Measurements from ENCODE around the gene MAP2K4. TPM values are rescaled to one million over a fixed set of nuclear protein-coding genes. Genes with fewer than 3 reads are reported as not detected.

The MAP2K4 gene
- total RNA-seq, 4 donors from 2014 or later = 29.8 to 58.6 (median 30.2) TPM

DNA sequence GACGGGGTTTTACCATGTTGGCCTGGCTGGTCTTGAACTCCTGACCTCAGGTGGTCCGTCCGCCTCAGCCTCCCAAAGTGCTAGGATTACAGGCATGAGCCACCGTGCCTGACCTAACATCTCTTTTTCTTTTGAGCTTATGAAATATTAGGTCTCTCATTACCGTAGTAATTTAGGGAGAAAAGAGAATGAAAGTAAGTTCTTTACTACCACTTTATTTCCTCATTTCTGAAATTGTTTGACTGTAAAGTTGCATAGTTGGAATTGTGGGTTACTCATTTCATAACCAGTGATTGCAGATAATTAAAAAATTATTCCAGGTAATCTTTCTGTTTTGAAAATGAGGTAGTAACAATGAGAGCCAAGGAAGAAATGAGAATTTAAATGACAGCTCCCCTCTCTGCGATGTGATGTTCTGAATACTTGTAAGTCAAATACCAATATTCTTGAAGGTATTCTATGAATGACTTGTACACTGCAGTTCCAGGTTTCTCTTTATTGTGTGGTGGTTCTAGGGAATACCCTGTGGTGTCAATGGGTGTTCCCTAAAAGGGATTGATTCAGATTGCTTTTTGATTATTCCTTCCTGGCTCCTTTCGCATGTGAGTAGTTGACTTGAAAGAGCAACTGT lies 28.3 kb downstream of the MAP2K4 start:
- no peak for TF ChIP-seq POLR2A (IDR thresholded peaks at IDR 0.05)
- TF ChIP-seq, protein P1, sequence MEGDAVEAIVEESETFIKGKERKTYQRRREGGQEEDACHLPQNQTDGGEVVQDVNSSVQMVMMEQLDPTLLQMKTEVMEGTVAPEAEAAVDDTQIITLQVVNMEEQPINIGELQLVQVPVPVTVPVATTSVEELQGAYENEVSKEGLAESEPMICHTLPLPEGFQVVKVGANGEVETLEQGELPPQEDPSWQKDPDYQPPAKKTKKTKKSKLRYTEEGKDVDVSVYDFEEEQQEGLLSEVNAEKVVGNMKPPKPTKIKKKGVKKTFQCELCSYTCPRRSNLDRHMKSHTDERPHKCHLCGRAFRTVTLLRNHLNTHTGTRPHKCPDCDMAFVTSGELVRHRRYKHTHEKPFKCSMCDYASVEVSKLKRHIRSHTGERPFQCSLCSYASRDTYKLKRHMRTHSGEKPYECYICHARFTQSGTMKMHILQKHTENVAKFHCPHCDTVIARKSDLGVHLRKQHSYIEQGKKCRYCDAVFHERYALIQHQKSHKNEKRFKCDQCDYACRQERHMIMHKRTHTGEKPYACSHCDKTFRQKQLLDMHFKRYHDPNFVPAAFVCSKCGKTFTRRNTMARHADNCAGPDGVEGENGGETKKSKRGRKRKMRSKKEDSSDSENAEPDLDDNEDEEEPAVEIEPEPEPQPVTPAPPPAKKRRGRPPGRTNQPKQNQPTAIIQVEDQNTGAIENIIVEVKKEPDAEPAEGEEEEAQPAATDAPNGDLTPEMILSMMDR (IDR thresholded peaks at IDR 0.05 in 4 of 5, conservative IDR thresholded peaks at IDR 0.05 in 1 of 5) = no peak
- Histone ChIP-seq H3K36me3 (no peaks in the 10 kb centered on the region), H3K27me3 (no peaks in the 10 kb centered on the region), H3K4me3 (no peak overlapping the region), H3K4me1 (peaks cover 42 to 76% of the 10 kb centered on the region in 2 donors), H3K27ac (peak overlapping the region in 1 of 4 donors; percentile 65), H3K9me3 (no peaks in the 10 kb centered on the region)
- no peak for DNase-seq
- no peak for ATAC-seq
- in situ Hi-C loops (cut with MboI; ENCODE audit: low sequenced_read_pairs in 4 of 4) (no loop called here), intact Hi-C loops (cut with DNase I; ENCODE audit: low total_unique reads) (no loop called here)

DNA sequence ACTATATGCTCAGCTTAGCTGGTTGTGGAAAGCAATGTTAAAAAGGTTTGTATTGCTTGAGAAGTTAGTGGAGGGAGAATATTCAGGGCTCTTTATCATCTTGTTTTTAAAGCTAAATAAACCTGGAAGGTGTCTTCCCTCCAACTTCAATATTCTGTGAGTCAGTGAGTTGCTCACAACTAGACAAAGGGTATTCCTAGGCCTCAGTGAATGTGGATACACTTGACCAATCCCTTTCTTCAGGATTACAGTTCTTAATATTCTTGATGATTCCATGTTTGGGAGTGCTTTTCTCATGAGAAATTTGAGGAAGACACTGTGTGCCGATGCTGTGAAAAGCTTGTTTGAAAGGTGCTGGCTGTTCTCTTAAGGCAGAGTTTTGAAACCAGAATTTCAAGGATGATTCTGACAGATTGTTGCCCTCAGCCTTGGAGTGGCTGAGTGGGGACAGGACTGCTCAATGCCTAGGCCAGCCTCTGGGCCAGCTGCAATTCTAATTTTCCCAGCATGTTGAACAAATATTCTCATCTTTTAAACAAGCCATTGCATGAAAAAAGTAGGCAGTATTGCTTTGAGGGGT lies 30.1 kb downstream of the MAP2K4 start:
- DNase-seq = no peak
- Histone ChIP-seq H3K9me3 (no peaks in the 10 kb centered on the region), H3K4me3 (no peak overlapping the region), H3K27ac (peak overlapping the region in 3 of 4 donors; percentile 1 to 65 (median 36)), H3K4me1 (peaks cover 44 to 70% of the 10 kb centered on the region in 2 donors), H3K36me3 (no peaks in the 10 kb centered on the region), H3K27me3 (no peaks in the 10 kb centered on the region)
- intact Hi-C loops (cut with DNase I; ENCODE audit: low total_unique reads) = no loop called here
- no peak for TF ChIP-seq POLR2A (IDR thresholded peaks at IDR 0.05)
- TF ChIP-seq, protein P1 (IDR thresholded peaks at IDR 0.05 in 4 of 5, conservative IDR thresholded peaks at IDR 0.05 in 1 of 5) = no peak
- peak; percentile 44 to 78 for ATAC-seq
- in situ Hi-C loops (cut with MboI; ENCODE audit: low sequenced_read_pairs in 4 of 4) = no loop called here

DNA sequence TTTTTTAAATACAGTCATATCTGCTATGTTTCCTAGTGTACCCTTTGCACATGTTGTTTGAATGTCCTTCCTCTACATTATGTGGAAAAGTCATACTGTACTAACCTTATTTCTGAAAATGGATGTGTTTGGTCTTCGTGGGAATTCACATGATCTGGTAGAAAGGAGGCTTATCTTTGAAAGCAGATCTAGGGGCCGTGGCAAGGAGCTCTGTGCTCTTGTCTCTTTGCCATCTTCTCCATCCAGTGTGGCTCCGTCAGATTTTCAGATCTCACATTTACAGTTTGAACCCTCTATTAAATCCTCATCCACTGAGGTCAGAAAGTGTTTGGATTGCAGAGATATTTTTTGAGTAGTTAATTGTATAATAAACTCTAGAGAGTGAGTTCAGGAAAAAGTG lies 32.9 kb downstream of the MAP2K4 start:
- Histone ChIP-seq H3K36me3 (no peaks in the 10 kb centered on the region), H3K9me3 (no peaks in the 10 kb centered on the region), H3K4me3 (no peak overlapping the region), H3K27me3 (no peaks in the 10 kb centered on the region), H3K27ac (no peak overlapping the region), H3K4me1 (peaks cover 41 to 65% of the 10 kb centered on the region in 2 donors)
- intact Hi-C loops (cut with DNase I; ENCODE audit: low total_unique reads) = no loop called here
- in situ Hi-C loops (cut with MboI; ENCODE audit: low sequenced_read_pairs in 4 of 4) = no loop called here
- ATAC-seq (no peak), DNase-seq (no peak)
- TF ChIP-seq, protein P1 (IDR thresholded peaks at IDR 0.05 in 4 of 5, conservative IDR thresholded peaks at IDR 0.05 in 1 of 5) = no peak
- TF ChIP-seq POLR2A (IDR thresholded peaks at IDR 0.05) = no peak

DNA sequence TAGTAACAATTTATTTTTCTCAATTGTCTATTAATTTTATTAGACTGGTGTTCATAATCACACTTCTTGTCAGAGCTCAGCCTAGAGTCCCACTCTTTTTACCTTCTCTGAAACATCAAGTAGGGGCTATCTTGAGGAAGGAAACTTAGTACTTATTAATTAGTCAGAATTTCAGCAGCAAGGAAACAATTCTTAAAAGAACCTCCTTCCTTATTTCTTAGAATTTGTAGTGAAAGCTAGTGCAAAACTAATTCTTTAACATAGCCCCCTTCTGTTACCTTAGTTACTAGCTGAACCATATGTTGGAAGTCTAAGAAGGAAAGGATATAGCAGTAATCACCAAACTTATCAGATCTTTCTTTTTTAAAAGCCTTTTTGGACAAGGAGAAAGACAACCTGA lies 35.2 kb downstream of the MAP2K4 start:
- Histone ChIP-seq H3K9me3 (no peaks in the 10 kb centered on the region), H3K36me3 (no peaks in the 10 kb centered on the region), H3K27me3 (no peaks in the 10 kb centered on the region), H3K4me1 (peaks cover 34 to 45% of the 10 kb centered on the region in 2 donors), H3K4me3 (no peak overlapping the region), H3K27ac (no peak overlapping the region)
- in situ Hi-C loops (cut with MboI; ENCODE audit: low sequenced_read_pairs in 4 of 4) = no loop called here
- intact Hi-C loops (cut with DNase I; ENCODE audit: low total_unique reads) = no loop called here
- DNase-seq = no peak
- no peak for ATAC-seq
- TF ChIP-seq, protein P1 (IDR thresholded peaks at IDR 0.05 in 4 of 5, conservative IDR thresholded peaks at IDR 0.05 in 1 of 5) = no peak
- TF ChIP-seq POLR2A (IDR thresholded peaks at IDR 0.05) = no peak
